Measurements from ENCODE around the gene CCT3.

The CCT3 gene

DNA sequence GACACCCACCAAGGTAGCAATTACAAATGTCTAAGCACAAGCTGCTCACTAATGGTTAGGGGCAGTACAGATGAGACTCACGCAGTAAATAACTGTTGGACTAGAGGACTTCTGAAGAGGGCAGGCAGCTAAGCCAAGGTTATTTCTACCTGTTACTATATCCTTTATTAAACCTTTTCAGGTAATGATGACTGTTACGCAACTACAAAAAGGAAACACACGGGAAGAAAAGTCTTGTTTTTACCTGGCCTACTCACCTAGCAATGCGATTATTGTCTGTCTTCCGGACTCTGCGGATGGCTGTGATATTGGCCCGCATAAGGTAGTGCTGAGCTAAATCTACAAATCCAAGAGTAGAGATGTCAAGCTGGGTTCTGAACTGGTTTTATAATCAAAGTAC is 21.2 kb downstream of the CCT3 start:
- H3K4me3 ChIP-seq (ENCODE audit: low read depth in 1 of 2, low read length in 2 of 2): no peak overlapping the region
- no peaks in the 10 kb centered on the region for H3K4me1 ChIP-seq (ENCODE audit: control insufficient read depth in 1 of 2, insufficient read depth in 2 of 2, low read length in 2 of 2)
- no peaks in the 10 kb centered on the region for H3K9me3 ChIP-seq (ENCODE audit: control insufficient read depth in 1 of 2, low read length in 2 of 2)
- H3K27me3 ChIP-seq (ENCODE audit: low read depth, low read length): no peaks in the 10 kb centered on the region
- no peak overlapping the region for H3K27ac ChIP-seq (ENCODE audit: low read length)
- H3K36me3 ChIP-seq (ENCODE audit: control insufficient read depth in 1 of 2, insufficient read depth in 2 of 2, low read length in 2 of 2): peaks cover 47 to 95% of the 10 kb centered on the region in 2 donors

DNA sequence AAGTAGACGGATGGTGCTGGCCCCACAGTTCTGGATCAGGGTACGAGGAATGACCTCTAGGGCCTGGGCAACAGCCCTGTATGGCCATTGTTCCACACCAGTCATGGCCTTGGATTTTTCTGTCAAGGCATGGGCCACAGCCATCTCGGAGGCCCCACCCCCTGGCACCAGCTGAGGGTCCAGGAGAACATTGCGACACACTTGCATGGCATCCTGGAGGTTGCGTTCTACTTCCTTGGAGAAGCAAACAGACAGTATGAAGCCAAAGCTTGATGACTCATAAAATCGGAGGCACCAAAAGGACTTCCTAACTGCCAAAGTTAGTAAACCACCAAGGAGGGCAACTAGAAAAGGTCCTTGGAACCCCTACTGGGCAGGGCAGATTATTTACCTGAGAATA is 27.1 kb downstream of the CCT3 start:
- Histone ChIP-seq H3K27me3 (ENCODE audit: low read depth, low read length) (no peaks in the 10 kb centered on the region), H3K27ac (ENCODE audit: low read length) (no peak overlapping the region), H3K4me3 (ENCODE audit: low read depth in 1 of 2, low read length in 2 of 2) (no peak overlapping the region), H3K4me1 (ENCODE audit: control insufficient read depth in 1 of 2, insufficient read depth in 2 of 2, low read length in 2 of 2) (no peaks in the 10 kb centered on the region), H3K9me3 (ENCODE audit: control insufficient read depth in 1 of 2, low read length in 2 of 2) (no peaks in the 10 kb centered on the region), H3K36me3 (ENCODE audit: control insufficient read depth in 1 of 2, insufficient read depth in 2 of 2, low read length in 2 of 2) (peaks cover 44 to 86% of the 10 kb centered on the region in 2 donors)

DNA sequence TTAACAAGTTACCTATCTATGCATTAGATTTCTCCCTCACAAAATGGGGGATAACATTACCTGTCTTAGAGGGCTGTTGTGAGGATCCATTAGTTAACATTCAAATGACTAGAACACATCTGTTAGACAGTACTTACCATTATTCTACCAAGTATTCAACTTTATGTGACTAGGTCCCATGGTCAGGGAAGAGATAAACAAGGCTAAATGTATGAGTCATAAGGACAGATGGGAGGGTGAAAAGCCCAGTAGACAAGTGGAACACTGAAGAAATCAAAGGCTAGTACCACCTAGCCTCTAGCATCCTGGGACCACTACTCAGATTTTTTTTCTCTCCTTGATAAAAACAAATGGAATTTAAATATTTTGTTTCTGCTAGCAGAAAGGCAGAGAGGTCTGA is 30.0 kb downstream of the CCT3 start:
- Histone ChIP-seq H3K9me3 (ENCODE audit: control insufficient read depth in 1 of 2, low read length in 2 of 2) (no peaks in the 10 kb centered on the region), H3K4me1 (ENCODE audit: control insufficient read depth in 1 of 2, insufficient read depth in 2 of 2, low read length in 2 of 2) (no peaks in the 10 kb centered on the region), H3K27ac (ENCODE audit: low read length) (no peak overlapping the region), H3K27me3 (ENCODE audit: low read depth, low read length) (no peaks in the 10 kb centered on the region), H3K4me3 (ENCODE audit: low read depth in 1 of 2, low read length in 2 of 2) (no peak overlapping the region), H3K36me3 (ENCODE audit: control insufficient read depth in 1 of 2, insufficient read depth in 2 of 2, low read length in 2 of 2) (peaks cover 34 to 66% of the 10 kb centered on the region in 2 donors)

DNA sequence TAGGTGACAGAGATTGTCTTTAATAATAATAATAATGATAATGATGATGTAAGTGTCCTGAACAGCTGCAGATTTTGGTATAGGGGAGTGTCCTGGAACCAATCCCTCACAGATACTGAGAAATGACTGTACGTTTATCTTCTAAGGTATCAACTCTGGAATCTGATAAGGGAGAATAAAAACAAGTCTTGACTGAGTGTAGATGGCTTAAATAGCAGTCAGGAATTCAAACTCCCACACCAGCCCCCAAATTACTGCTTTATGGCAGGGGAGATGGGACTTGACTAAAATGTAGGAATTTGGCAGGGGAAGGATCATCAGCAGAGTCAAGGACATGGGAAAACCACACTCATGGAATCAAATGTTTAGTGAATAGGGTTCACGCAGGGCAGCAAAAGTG is 32.9 kb downstream of the CCT3 start:
- Histone ChIP-seq H3K9me3 (ENCODE audit: control insufficient read depth in 1 of 2, low read length in 2 of 2) (no peaks in the 10 kb centered on the region), H3K4me3 (ENCODE audit: low read depth in 1 of 2, low read length in 2 of 2) (no peak overlapping the region), H3K27ac (ENCODE audit: low read length) (no peak overlapping the region), H3K27me3 (ENCODE audit: low read depth, low read length) (no peaks in the 10 kb centered on the region), H3K4me1 (ENCODE audit: control insufficient read depth in 1 of 2, insufficient read depth in 2 of 2, low read length in 2 of 2) (no peaks in the 10 kb centered on the region), H3K36me3 (ENCODE audit: control insufficient read depth in 1 of 2, insufficient read depth in 2 of 2, low read length in 2 of 2) (peaks cover 22 to 39% of the 10 kb centered on the region in 2 donors)

DNA sequence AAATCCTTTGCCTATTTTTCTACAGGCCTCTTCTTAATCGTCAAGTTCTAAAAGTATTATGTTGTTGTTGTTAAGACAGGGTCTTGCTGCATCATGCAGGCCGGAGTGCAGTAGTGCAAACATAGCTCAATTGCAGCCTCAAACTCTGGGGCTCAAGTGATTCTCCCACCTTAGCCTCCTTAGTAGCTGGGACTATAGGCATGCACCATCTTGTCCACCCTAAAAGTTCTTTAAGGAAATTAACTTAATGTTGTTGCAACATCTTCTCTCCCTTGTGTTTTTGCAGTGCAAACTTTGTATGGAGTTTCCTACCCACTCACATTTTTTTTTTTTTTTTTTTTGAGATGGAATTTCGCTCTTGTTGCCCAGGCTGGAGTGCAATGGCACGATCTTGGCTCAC is 34.9 kb downstream of the CCT3 start:
- H3K4me3 ChIP-seq (ENCODE audit: low read depth in 1 of 2, low read length in 2 of 2): no peak overlapping the region
- no peak overlapping the region for H3K27ac ChIP-seq (ENCODE audit: low read length)
- no peaks in the 10 kb centered on the region for H3K4me1 ChIP-seq (ENCODE audit: control insufficient read depth in 1 of 2, insufficient read depth in 2 of 2, low read length in 2 of 2)
- peaks cover 7 to 19% of the 10 kb centered on the region in 2 donors for H3K36me3 ChIP-seq (ENCODE audit: control insufficient read depth in 1 of 2, insufficient read depth in 2 of 2, low read length in 2 of 2)
- no peaks in the 10 kb centered on the region for H3K9me3 ChIP-seq (ENCODE audit: control insufficient read depth in 1 of 2, low read length in 2 of 2)
- no peaks in the 10 kb centered on the region for H3K27me3 ChIP-seq (ENCODE audit: low read depth, low read length)

DNA sequence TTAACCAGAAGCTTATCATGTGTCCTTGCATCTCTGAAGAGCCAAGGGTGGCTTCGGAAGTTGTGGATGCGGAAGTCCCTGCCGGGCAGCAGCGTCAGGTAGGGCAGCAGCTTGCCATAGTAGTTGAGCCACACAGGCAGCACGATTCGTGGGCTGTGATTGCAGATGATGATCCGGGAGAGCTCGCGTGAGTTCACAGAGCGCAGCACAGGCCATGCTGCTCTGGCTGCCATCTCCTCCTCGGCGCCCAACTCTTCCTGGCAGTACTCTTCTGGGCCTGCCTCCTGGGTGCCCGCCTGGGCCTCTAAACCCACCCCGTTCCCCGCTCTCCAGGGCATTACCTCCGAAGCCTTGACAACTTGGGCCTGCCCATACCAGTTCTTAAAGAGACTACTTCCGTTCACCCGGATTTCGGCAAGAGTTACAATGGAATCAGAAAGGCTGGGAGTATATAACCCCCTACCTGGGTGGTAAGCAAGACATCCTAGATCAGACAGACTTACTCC is 39.2 kb downstream of the CCT3 start, which contains the start of gene VHLL:
Gene VHLL, minus strand, starts transcription at position 456 of the 506 bp plus-strand sequence. Its CDS starts 118 bp downstream, at position 338.
- no peaks in the 10 kb centered on the region for H3K27me3 ChIP-seq (ENCODE audit: low read depth, low read length)
- no peak within 1 kb of the TSS for H3K4me3 ChIP-seq (ENCODE audit: low read depth in 1 of 2, low read length in 2 of 2)
- no peaks in the 10 kb centered on the region for H3K9me3 ChIP-seq (ENCODE audit: control insufficient read depth in 1 of 2, low read length in 2 of 2)
- H3K27ac ChIP-seq (ENCODE audit: low read length): no peak within 1 kb of the TSS
- H3K4me1 ChIP-seq (ENCODE audit: control insufficient read depth in 1 of 2, insufficient read depth in 2 of 2, low read length in 2 of 2): peaks cover 6 to 14% of the 10 kb centered on the region in 2 donors
- H3K36me3 ChIP-seq (ENCODE audit: control insufficient read depth in 1 of 2, insufficient read depth in 2 of 2, low read length in 2 of 2): no peaks in the 10 kb centered on the region

DNA sequence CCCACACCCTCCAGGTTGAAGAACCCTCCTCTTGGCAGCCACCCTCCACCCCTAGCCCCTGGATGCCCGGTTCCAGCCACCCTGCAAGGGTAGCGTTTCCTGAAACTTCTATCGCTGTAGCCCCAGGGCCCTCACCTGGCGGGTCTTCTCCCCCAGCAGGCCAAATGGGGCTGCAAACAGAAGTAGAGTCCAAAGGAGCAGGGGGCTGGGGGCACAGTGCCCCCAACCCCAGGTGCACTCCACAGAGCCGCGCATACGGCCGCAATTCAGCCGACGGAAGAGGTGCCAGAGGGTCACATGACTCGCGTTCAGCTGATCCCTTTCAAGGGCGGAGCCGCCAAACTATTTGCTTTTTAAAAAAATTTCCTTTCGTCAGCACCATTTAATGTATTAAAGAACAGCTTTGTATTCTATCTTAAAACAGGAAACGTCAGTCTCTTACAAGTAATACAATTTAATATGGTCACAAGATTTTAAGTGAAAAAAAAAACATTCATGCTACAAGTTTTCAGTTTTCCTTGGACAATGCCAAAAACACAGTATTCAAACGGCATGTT is 42.6 kb downstream of the CCT3 start, which contains the start of gene GLMP:
Gene GLMP, minus strand, starts transcription at position 289 of the 557 bp plus-strand sequence. Its CDS starts 34 bp downstream, at position 255.
- Histone ChIP-seq H3K4me3 (ENCODE audit: low read depth in 1 of 2, low read length in 2 of 2) (peak within 1 kb of the TSS; percentile 90 to 96), H3K4me1 (ENCODE audit: control insufficient read depth in 1 of 2, insufficient read depth in 2 of 2, low read length in 2 of 2) (peaks cover 6 to 14% of the 10 kb centered on the region in 2 donors), H3K27me3 (ENCODE audit: low read depth, low read length) (no peaks in the 10 kb centered on the region), H3K27ac (ENCODE audit: low read length) (peak within 1 kb of the TSS; percentile 49), H3K9me3 (ENCODE audit: control insufficient read depth in 1 of 2, low read length in 2 of 2) (no peaks in the 10 kb centered on the region), H3K36me3 (ENCODE audit: control insufficient read depth in 1 of 2, insufficient read depth in 2 of 2, low read length in 2 of 2) (peaks cover 0 to 7% of the 10 kb centered on the region in 2 donors)

DNA sequence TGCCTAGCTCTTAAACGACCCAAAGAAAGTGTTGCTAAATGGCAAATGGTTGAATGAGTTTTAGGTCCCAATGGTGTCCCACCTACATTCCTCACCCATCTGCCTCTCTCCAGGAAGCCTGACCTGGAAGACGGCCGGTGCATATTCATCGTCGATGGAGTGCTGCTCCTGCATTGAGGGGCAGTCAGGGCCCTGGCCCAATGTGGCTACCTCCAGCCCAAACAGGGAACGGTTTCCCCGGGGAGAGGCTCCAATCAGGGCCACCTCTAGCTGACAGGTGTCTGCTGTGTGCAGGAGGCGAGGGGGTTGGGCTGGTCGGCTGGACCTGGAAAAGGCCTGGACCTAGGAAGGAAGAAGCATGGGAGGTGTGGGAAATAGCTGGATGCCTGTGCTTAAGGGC is 44.2 kb downstream of the CCT3 start:
- Histone ChIP-seq H3K9me3 (ENCODE audit: control insufficient read depth in 1 of 2, low read length in 2 of 2) (no peaks in the 10 kb centered on the region), H3K27me3 (ENCODE audit: low read depth, low read length) (no peaks in the 10 kb centered on the region), H3K27ac (ENCODE audit: low read length) (no peak overlapping the region), H3K36me3 (ENCODE audit: control insufficient read depth in 1 of 2, insufficient read depth in 2 of 2, low read length in 2 of 2) (peaks cover 2 to 7% of the 10 kb centered on the region in 2 donors), H3K4me3 (ENCODE audit: low read depth in 1 of 2, low read length in 2 of 2) (no peak overlapping the region), H3K4me1 (ENCODE audit: control insufficient read depth in 1 of 2, insufficient read depth in 2 of 2, low read length in 2 of 2) (peaks cover 6 to 14% of the 10 kb centered on the region in 2 donors)

DNA sequence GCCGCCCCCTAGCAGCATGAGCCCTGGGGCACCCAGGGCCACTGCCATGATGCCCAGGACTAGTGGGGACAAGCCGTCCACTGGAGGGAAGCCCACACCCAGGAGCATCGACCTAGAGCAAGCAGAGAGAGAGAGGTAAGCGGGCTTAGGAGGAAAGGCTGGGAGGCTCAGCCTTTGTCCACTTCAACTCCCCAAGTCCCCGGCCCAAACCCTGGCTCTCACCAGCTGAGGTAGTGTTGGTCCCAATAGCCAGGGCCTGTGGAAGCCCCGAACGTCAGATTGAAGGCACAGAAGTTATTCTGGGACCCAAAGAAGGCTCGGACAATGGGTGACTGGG is 45.0 kb downstream of the CCT3 start:
- peaks cover 7 to 8% of the 10 kb centered on the region in 2 donors for H3K36me3 ChIP-seq (ENCODE audit: control insufficient read depth in 1 of 2, insufficient read depth in 2 of 2, low read length in 2 of 2)
- H3K27ac ChIP-seq (ENCODE audit: low read length): no peak overlapping the region
- no peak overlapping the region for H3K4me3 ChIP-seq (ENCODE audit: low read depth in 1 of 2, low read length in 2 of 2)

DNA sequence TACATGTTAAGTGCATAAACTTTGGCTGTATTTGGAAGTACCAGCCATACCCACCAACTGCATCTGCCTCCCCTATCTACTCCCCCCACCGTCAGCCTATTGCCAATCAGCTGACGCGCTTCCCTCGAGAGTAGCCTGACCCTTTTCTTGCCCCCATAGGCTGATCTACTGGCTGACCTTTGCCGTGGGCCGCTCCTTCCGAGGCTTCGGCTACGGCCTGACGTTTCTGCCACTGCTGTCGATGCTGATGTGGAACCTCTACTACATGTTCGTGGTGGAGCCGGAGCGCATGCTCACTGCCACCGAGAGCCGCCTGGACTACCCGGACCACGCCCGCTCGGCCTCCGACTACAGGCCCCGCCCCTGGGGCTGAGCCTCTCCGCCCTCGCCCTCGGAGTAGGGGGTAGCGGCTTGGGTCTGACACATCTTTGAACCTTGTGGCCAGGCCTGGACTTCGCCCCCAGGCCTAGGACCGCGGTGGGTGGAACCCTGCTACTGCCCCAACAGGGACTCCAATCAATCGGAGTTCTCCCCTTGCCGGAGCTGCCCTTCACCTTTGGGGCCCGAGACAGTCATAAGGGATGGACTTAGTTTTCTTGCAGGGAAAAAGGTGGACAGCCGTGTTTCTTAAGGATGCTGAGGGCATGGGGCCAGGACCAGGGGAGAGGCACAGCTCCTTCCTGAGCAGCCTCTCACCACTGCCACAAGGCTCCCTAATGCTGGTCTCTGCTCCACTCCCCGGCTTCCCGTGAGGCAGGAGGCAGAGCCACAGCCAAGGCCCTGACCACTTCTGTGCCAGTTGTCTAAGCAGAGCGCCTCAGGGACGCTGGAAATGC is 46.6 kb downstream of the CCT3 start:
- Histone ChIP-seq H3K36me3 (ENCODE audit: control insufficient read depth in 1 of 2, insufficient read depth in 2 of 2, low read length in 2 of 2) (peaks cover 7 to 8% of the 10 kb centered on the region in 2 donors), H3K9me3 (ENCODE audit: control insufficient read depth in 1 of 2, low read length in 2 of 2) (no peaks in the 10 kb centered on the region), H3K27ac (ENCODE audit: low read length) (peak overlapping the region; percentile 79), H3K27me3 (ENCODE audit: low read depth, low read length) (no peaks in the 10 kb centered on the region), H3K4me3 (ENCODE audit: low read depth in 1 of 2, low read length in 2 of 2) (peak overlapping the region; percentile 66 to 72), H3K4me1 (ENCODE audit: control insufficient read depth in 1 of 2, insufficient read depth in 2 of 2, low read length in 2 of 2) (peaks cover 6 to 14% of the 10 kb centered on the region in 2 donors)

More for the DNA sequence above, 45.0 kb downstream of the CCT3 start:
- H3K9me3 ChIP-seq (ENCODE audit: control insufficient read depth in 1 of 2, low read length in 2 of 2): no peaks in the 10 kb centered on the region
- peaks cover 6 to 14% of the 10 kb centered on the region in 2 donors for H3K4me1 ChIP-seq (ENCODE audit: control insufficient read depth in 1 of 2, insufficient read depth in 2 of 2, low read length in 2 of 2)
- no peaks in the 10 kb centered on the region for H3K27me3 ChIP-seq (ENCODE audit: low read depth, low read length)

DNA sequence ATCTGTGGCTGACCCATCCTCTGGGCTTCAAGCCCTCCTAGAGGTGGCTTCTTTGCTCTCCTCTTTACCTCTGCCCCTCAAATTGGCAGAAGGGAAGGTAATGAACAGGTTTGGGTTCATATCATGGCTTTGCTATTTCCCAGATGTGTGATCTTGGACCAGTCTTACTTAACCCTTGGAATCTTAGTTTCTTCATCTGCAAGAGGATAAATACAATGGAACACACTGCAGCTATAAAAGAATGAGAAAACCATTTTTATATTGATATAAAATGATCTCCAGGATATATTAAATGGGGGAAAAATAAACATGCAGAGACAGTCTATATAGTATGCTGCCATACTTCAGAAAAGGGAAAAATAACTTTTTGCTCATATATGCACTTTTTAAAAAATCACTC is 48.2 kb downstream of the CCT3 start:
- Histone ChIP-seq H3K36me3 (ENCODE audit: control insufficient read depth in 1 of 2, insufficient read depth in 2 of 2, low read length in 2 of 2) (peaks cover 7 to 8% of the 10 kb centered on the region in 2 donors), H3K4me1 (ENCODE audit: control insufficient read depth in 1 of 2, insufficient read depth in 2 of 2, low read length in 2 of 2) (peaks cover 4 to 6% of the 10 kb centered on the region in 2 donors), H3K27ac (ENCODE audit: low read length) (no peak overlapping the region), H3K9me3 (ENCODE audit: control insufficient read depth in 1 of 2, low read length in 2 of 2) (no peaks in the 10 kb centered on the region), H3K27me3 (ENCODE audit: low read depth, low read length) (no peaks in the 10 kb centered on the region), H3K4me3 (ENCODE audit: low read depth in 1 of 2, low read length in 2 of 2) (no peak overlapping the region)

All from muscle layer of duodenum (tissue), 2 donors.